Fibroblast of lung (primary cell): Measurements from ENCODE around the gene OR13J1. TPM values are rescaled to one million over a fixed set of nuclear protein-coding genes. Genes with fewer than 3 reads are reported as not detected.

Experiments used
- DNase-seq, 2 donors: peaks; one replicate each; pipeline versions ENCODE4 v3.0.0 to v3.0.0-alpha.2; 2010; ENCODE audit warnings: low read depth in 2 of 2
- H2AFZ ChIP-seq: 2 replicates; pipeline ENCODE4 v1.5.1; 2012; ENCODE audit warnings: low read length, control low read depth, inconsistent platforms
- H3K27ac ChIP-seq: 2 replicates; pipeline ENCODE4 v1.5.1; 2011; ENCODE audit warnings: low read length, control low read depth; ENCODE audit not compliant: insufficient read depth
- H3K27me3 ChIP-seq: 2 replicates; pipeline ENCODE4 v1.5.1; 2011; ENCODE audit warnings: mild to moderate bottlenecking, low read length; ENCODE audit not compliant: control insufficient read depth, insufficient read depth
- H3K36me3 ChIP-seq: 2 replicates; pipeline ENCODE4 v1.5.1; 2011; ENCODE audit warnings: low read length; ENCODE audit not compliant: control insufficient read depth, insufficient read depth
- H3K4me1 ChIP-seq: 2 replicates; pipeline ENCODE4 v1.5.1; 2011; ENCODE audit warnings: low read length; ENCODE audit not compliant: control insufficient read depth, insufficient read depth; ENCODE audit errors: extremely low read depth
- H3K4me2 ChIP-seq: 2 replicates; pipeline ENCODE4 v1.5.1; 2011; ENCODE audit warnings: low read length, control low read depth; ENCODE audit not compliant: insufficient read depth; ENCODE audit errors: extremely low read depth
- H3K4me3 ChIP-seq, 4 experiments: fragments of 200-600 bp in 1 of 4; sonication (generic) in 1 of 4; replicated peaks in 1 of 4; 2 replicates each; pipeline ENCODE4 v1.5.1; 2011 to 2016; ENCODE audit warnings: low read length in 4 of 4, low read depth in 3 of 4, mild to moderate bottlenecking in 3 of 4, control low read depth in 2 of 4, inconsistent platforms in 1 of 4, mixed read lengths in 1 of 4; ENCODE audit not compliant: insufficient read depth in 1 of 4; ENCODE audit errors: control extremely low read depth in 1 of 4
- H3K79me2 ChIP-seq: 2 replicates; pipeline ENCODE4 v1.5.1; 2012; ENCODE audit warnings: mild to moderate bottlenecking, low read length, inconsistent platforms; ENCODE audit not compliant: control insufficient read depth, insufficient read depth
- H3K9ac ChIP-seq: 2 replicates; pipeline ENCODE4 v1.5.1; 2011; ENCODE audit warnings: mild to moderate bottlenecking, low read length, control low read depth; ENCODE audit not compliant: insufficient read depth
- H3K9me3 ChIP-seq: 2 replicates; pipeline ENCODE4 v1.5.1; 2012; ENCODE audit warnings: low read depth, low read length; ENCODE audit not compliant: control insufficient read depth, insufficient read depth
- H4K20me1 ChIP-seq: 2 replicates; pipeline ENCODE4 v1.5.1; 2011; ENCODE audit warnings: low read length; ENCODE audit not compliant: control insufficient read depth, insufficient read depth; ENCODE audit errors: extremely low read depth
- EZH2 ChIP-seq: IDR thresholded peaks from 2 replicates; pipeline ENCODE4 v1.5.1; 2012; ENCODE audit warnings: low read length, control low read depth, mild to moderate bottlenecking; ENCODE audit errors: missing control alignments
- polyA plus RNA-seq, 2 donors: library from polyadenylated mRNA; depleted of rRNA in 1 of 2; stranded (reverse) in 1 of 2; unstranded in 1 of 2; fragments of >200 nt; gene quantifications; 2 replicates each; pipeline ENCODE4 v1.2.1, GENCODE V29; 2011 to 2012; ENCODE audit warnings: missing spikeins in 1 of 2
- total RNA-seq: library from RNA; depleted of rRNA; stranded (reverse); fragments of >200 nt; gene quantifications from 2 replicates; pipeline ENCODE4 v1.2.1, GENCODE V29; 2014
- TF ChIP-seq, protein P1 (sequence below), 2 donors: IDR thresholded peaks in 1 of 2; conservative IDR thresholded peaks in 1 of 2; 1 replicate in 1 of 2; 2 replicates in 1 of 2; pipeline ENCODE4 v1.5.1; 2011 to 2012; ENCODE audit warnings: low read length in 2 of 2, control low read depth in 1 of 2, inconsistent platforms in 1 of 2, low read depth in 1 of 2, mild to moderate bottlenecking in 1 of 2

Gene OR13J1
- total and polyA plus RNA-seq, 2 donors (not counting 1 experiment from before 2014, with no cell fraction given): not detected

DNA sequence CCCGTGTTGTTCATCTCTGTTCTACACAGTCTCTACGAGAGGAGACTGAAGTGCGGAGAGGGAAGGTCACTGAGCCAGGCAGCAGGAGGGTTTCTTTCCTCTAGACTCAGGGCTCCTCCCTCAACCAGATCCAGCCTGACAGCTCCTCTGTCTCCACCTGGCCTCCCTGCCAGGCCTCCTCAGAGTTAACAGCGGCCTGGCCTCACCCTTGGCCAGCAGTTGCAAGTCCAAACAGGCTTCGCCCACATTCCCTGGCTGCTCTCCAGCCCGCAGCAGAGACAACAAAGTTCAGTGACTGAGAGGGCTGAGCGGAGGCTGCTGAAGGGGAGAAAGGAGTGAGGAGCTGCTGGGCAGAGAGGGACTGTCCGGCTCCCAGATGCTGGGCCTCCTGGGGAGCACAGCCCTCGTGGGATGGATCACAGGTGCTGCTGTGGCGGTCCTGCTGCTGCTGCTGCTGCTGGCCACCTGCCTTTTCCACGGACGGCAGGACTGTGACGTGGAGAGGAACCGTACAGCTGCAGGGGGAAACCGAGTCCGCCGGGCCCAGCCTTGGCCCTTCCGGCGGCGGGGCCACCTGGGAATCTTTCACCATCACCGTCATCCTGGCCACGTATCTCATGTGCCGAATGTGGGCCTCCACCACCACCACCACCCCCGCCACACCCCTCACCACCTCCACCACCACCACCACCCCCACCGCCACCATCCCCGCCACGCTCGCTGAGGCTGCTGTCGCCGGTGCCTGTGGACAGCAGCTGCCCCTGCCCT is 35.9 kb upstream of the OR13J1 start, which contains the start of gene HRCT1:
HRCT1 (plus strand) TSS at position 291 of the 768 bp plus-strand sequence; CDS start at position 377, 86 bp downstream.
- Histone ChIP-seq H3K4me1 (peaks cover 45% of the 10 kb centered on the region), H3K9ac (peak within 1 kb of the TSS; percentile 34), H2AFZ (peak within 1 kb of the TSS; percentile 43), H3K9me3 (no peaks in the 10 kb centered on the region), H4K20me1 (no peaks in the 10 kb centered on the region), H3K36me3 (no peaks in the 10 kb centered on the region), H3K4me3 (peak within 1 kb of the TSS in 2 of 4 experiments; percentile 21 to 32), H3K27me3 (no peaks in the 10 kb centered on the region), H3K4me2 (peak within 1 kb of the TSS; percentile 90), H3K27ac (peak within 1 kb of the TSS; percentile 95), H3K79me2 (no peaks in the 10 kb centered on the region)
- no peak for TF ChIP-seq EZH2
- TF ChIP-seq, protein P1, sequence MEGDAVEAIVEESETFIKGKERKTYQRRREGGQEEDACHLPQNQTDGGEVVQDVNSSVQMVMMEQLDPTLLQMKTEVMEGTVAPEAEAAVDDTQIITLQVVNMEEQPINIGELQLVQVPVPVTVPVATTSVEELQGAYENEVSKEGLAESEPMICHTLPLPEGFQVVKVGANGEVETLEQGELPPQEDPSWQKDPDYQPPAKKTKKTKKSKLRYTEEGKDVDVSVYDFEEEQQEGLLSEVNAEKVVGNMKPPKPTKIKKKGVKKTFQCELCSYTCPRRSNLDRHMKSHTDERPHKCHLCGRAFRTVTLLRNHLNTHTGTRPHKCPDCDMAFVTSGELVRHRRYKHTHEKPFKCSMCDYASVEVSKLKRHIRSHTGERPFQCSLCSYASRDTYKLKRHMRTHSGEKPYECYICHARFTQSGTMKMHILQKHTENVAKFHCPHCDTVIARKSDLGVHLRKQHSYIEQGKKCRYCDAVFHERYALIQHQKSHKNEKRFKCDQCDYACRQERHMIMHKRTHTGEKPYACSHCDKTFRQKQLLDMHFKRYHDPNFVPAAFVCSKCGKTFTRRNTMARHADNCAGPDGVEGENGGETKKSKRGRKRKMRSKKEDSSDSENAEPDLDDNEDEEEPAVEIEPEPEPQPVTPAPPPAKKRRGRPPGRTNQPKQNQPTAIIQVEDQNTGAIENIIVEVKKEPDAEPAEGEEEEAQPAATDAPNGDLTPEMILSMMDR (conservative IDR thresholded peaks at IDR 0.05 in 1 of 2, IDR thresholded peaks at IDR 0.05 in 1 of 2; ENCODE audit: low read depth in 1 of 2, low read length in 2 of 2): no peak
- peak; percentile 97 to 98 for DNase-seq

DNA sequence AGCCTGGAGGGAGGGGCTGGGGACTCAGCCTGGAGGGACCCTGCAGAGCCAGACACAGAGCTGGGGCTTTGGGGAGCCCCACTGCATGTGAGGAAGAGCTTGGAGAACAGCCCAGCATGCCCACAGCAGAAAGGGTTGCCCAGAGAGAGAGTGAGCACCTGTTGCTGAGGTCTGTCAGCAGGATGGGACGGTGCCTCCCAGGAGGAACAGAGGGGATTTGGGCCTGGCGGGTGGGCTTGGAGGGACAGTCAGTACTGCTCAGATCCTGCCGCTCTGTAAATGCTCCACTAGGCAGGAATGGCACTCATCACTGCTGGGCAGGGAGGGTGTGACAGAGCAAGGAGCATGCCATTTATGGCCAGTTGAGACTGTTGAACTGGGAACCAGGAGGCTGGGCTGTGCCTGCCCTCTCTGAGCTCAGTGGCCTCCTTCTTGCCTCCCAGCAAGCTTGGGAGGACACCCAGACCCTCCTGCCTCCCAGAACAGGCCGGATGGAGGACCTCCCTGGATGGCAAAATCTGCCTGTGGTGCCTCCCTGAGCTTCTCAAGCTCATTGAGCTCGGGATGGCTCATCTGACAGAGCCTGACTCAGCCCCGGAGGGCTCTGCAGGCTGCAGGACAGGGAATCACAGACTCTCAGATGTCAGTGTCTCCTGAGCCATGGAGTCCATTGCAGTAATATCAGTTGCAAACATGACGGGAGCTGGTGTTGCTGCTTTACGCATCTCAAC is 35.0 kb upstream of the OR13J1 start:
- DNase-seq: peak in 1 of 2 donors; percentile 65
- H3K9me3 ChIP-seq: no peaks in the 10 kb centered on the region
- peaks cover 45% of the 10 kb centered on the region for H3K4me1 ChIP-seq
- no peak overlapping the region for H3K4me3 ChIP-seq
- peak overlapping the region; percentile 80 for H3K4me2 ChIP-seq
- H4K20me1 ChIP-seq: no peaks in the 10 kb centered on the region
- no peaks in the 10 kb centered on the region for H3K36me3 ChIP-seq
- no peak overlapping the region for H3K9ac ChIP-seq
- no peaks in the 10 kb centered on the region for H3K79me2 ChIP-seq
- H2AFZ ChIP-seq: peak overlapping the region; percentile 43
- peak overlapping the region; percentile 95 for H3K27ac ChIP-seq
- no peaks in the 10 kb centered on the region for H3K27me3 ChIP-seq
- TF ChIP-seq EZH2: no peak
- TF ChIP-seq, protein P1 (conservative IDR thresholded peaks at IDR 0.05 in 1 of 2, IDR thresholded peaks at IDR 0.05 in 1 of 2; ENCODE audit: low read depth in 1 of 2, low read length in 2 of 2): no peak

DNA sequence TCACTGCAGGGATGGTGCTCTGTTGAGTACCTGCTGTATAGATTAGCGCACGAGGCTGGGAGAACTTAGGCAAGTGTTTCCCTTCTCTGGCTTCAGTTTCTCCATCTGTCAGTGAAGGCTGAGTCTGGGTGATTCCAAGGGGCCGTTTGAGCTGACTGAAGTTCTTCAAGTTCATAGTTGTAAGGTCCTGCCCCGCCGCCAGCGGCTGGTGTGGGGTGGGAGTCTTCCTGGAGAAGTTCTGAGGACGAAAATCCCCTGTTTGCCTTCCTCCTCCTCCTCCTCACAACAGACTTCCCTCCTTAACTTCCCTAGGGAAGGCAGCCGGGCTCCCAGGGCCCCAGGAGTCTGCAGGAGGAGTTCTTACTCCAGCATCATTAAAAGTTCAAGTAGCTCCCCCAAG is 34.1 kb upstream of the OR13J1 start:
- no peak overlapping the region for H2AFZ ChIP-seq
- TF ChIP-seq EZH2: no peak
- TF ChIP-seq, protein P1 (conservative IDR thresholded peaks at IDR 0.05 in 1 of 2, IDR thresholded peaks at IDR 0.05 in 1 of 2; ENCODE audit: low read depth in 1 of 2, low read length in 2 of 2): no peak

More for the DNA sequence above, 34.1 kb upstream of the OR13J1 start:
- Histone ChIP-seq H4K20me1 (no peaks in the 10 kb centered on the region), H3K4me2 (no peak overlapping the region), H3K27me3 (no peaks in the 10 kb centered on the region), H3K9ac (no peak overlapping the region), H3K27ac (no peak overlapping the region), H3K79me2 (no peaks in the 10 kb centered on the region), H3K4me1 (peaks cover 41% of the 10 kb centered on the region), H3K4me3 (no peak overlapping the region), H3K9me3 (no peaks in the 10 kb centered on the region), H3K36me3 (no peaks in the 10 kb centered on the region)
- DNase-seq: no peak
